Adipocyte (in vitro differentiated cells): Measurements from ENCODE around the gene ERC1.
A peak's percentile ranks its signal among the peaks of the same experiment; 100 is the strongest.

Experiments
- DNase-seq: peaks from one replicate; pipeline ENCODE4 v3.0.0-alpha.2; 2015; ENCODE audit warnings: low read depth
- H3K27me3 ChIP-seq: replicated peaks from 2 replicates; pipeline ENCODE4 v1.7.0; 2013; ENCODE audit warnings: mild to moderate bottlenecking, low read length, moderate library complexity; ENCODE audit not compliant: control insufficient read depth, insufficient read depth
- H3K36me3 ChIP-seq: 2 replicates; pipeline ENCODE4 v1.7.0; 2013; ENCODE audit warnings: low read length, mild to moderate bottlenecking, moderate library complexity; ENCODE audit not compliant: control insufficient read depth, insufficient read depth, severe bottlenecking
- H3K4me1 ChIP-seq: 2 replicates; pipeline ENCODE4 v1.7.0; 2013; ENCODE audit warnings: mild to moderate bottlenecking, low read length, moderate library complexity; ENCODE audit not compliant: control insufficient read depth, insufficient read depth
- H3K4me3 ChIP-seq: 2 replicates; pipeline ENCODE4 v1.7.0; 2013; ENCODE audit warnings: mild to moderate bottlenecking, low read length, moderate library complexity
- H3K9ac ChIP-seq: 2 replicates; pipeline ENCODE4 v1.7.0; 2013; ENCODE audit warnings: mild to moderate bottlenecking, low read length, moderate library complexity
- H3K9me3 ChIP-seq: 2 replicates; pipeline ENCODE4 v1.7.0; 2013; ENCODE audit warnings: mild to moderate bottlenecking, low read length, moderate library complexity; ENCODE audit not compliant: control insufficient read depth

Gene ERC1

DNA sequence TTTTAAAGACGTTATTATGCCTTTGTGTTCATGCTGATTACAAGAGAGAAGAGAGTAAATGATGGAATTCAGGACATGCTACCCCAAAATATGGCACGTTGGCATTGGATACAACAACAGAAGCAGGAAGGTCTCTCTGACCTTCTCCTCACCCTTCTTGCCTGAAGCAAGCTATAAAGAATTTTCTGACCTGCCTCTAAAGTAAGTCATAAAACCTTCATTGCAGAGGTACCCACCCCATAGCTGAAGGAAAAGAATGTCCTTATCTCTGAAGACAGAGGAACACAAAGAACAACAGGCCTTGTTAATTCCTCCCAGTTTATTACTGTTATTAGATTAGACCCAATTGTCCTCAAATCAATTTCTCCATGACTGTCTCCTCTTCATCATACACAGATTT, 427.1 kb downstream of the ERC1 start:
- no peak for DNase-seq
- no peak overlapping the region for H3K9ac ChIP-seq
- no peaks in the 10 kb centered on the region for H3K27me3 ChIP-seq
- no peaks in the 10 kb centered on the region for H3K36me3 ChIP-seq
- no peak overlapping the region for H3K4me3 ChIP-seq
- peaks cover 7% of the 10 kb centered on the region for H3K9me3 ChIP-seq
- H3K4me1 ChIP-seq: no peaks in the 10 kb centered on the region

- Histone ChIP-seq H3K4me1 (no peaks in the 10 kb centered on the region), H3K9ac (no peak overlapping the region)
- DNase-seq: no peak
Observed at GRCh38 chr12:1419849-1420371, 428.9 kb downstream of the ERC1 start.

DNA sequence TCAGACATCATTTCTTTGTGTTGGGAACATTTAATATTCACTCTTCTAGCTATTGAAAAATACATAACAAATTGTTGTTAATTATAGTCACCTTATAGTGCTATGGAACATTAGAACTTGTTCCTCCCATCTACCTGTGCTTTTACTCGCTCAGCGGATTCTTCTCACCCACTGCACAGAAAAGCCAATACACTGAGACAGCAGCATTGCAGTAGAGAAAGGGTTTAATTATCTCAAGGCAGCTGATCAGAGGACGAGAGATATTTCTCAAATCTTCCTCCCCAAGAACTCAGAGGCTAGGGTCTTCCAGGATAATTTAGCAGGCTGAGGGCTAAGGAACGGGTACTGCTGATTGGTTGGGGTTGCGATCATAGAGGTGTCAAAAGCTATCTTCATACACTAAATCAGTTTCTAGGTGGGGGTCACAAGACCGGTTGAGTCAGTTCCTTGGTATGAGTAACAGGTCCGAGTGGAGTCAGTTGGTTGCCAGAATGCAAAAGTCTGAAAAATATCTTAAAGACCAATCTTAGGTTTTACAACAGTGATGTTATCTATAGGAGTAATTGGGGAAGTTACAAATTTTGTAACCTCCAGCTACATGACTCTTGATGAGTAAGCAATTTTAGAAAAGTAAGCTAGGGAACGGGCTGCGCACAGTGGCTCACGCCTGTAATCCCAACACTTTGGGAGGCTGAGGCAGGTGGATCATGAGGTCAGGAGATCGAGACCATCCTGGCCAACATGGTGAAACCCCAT, 430.2 kb downstream of the ERC1 start:
- no peak for DNase-seq
- Histone ChIP-seq H3K9me3 (peaks cover 7% of the 10 kb centered on the region), H3K27me3 (no peaks in the 10 kb centered on the region), H3K36me3 (no peaks in the 10 kb centered on the region), H3K9ac (no peak overlapping the region), H3K4me1 (no peaks in the 10 kb centered on the region), H3K4me3 (no peak overlapping the region)

More at GRCh38 chr12:1419849-1420371, 428.9 kb downstream of the ERC1 start:
- H3K36me3 ChIP-seq: no peaks in the 10 kb centered on the region
- H3K4me3 ChIP-seq: no peak overlapping the region
- peaks cover 7% of the 10 kb centered on the region for H3K9me3 ChIP-seq
- no peaks in the 10 kb centered on the region for H3K27me3 ChIP-seq

GRCh38 chr12:1422604-1423315, 431.7 kb downstream of the ERC1 start:
- Histone ChIP-seq H3K9ac (no peak overlapping the region), H3K36me3 (peaks cover 4% of the 10 kb centered on the region)

GRCh38 chr12:1424674-1425395, 433.8 kb downstream of the ERC1 start:
- Histone ChIP-seq H3K27me3 (no peaks in the 10 kb centered on the region), H3K9me3 (peaks cover 7% of the 10 kb centered on the region), H3K9ac (no peak overlapping the region), H3K4me1 (peaks cover 8% of the 10 kb centered on the region), H3K36me3 (peaks cover 6% of the 10 kb centered on the region), H3K4me3 (no peak overlapping the region)
- DNase-seq: peak; percentile 3

More at GRCh38 chr12:1422604-1423315, 431.7 kb downstream of the ERC1 start:
- Histone ChIP-seq H3K4me1 (no peaks in the 10 kb centered on the region), H3K9me3 (peaks cover 7% of the 10 kb centered on the region), H3K27me3 (no peaks in the 10 kb centered on the region), H3K4me3 (no peak overlapping the region)
- no peak for DNase-seq

- Histone ChIP-seq H3K9me3 (peaks cover 7% of the 10 kb centered on the region), H3K4me3 (no peak overlapping the region), H3K4me1 (peaks cover 10% of the 10 kb centered on the region), H3K27me3 (no peaks in the 10 kb centered on the region), H3K36me3 (peaks cover 6% of the 10 kb centered on the region), H3K9ac (no peak overlapping the region)
- DNase-seq: no peak
Observed at GRCh38 chr12:1425396-1425729, 434.3 kb downstream of the ERC1 start.

- Histone ChIP-seq H3K4me1 (peaks cover 15% of the 10 kb centered on the region), H3K4me3 (no peak overlapping the region), H3K9me3 (no peaks in the 10 kb centered on the region), H3K9ac (no peak overlapping the region), H3K36me3 (peaks cover 6% of the 10 kb centered on the region), H3K27me3 (no peaks in the 10 kb centered on the region)
- DNase-seq: no peak
Observed at GRCh38 chr12:1428671-1429070, 437.6 kb downstream of the ERC1 start.

GRCh38 chr12:1429980-1430379, 439.0 kb downstream of the ERC1 start:
- H3K9me3 ChIP-seq: no peaks in the 10 kb centered on the region
- no peaks in the 10 kb centered on the region for H3K27me3 ChIP-seq
- H3K36me3 ChIP-seq: peaks cover 6% of the 10 kb centered on the region
- H3K4me3 ChIP-seq: peak overlapping the region; percentile 24
- H3K9ac ChIP-seq: no peak overlapping the region
- H3K4me1 ChIP-seq: peaks cover 17% of the 10 kb centered on the region
- peak; percentile 67 for DNase-seq

- peaks cover 21% of the 10 kb centered on the region for H3K4me1 ChIP-seq
- no peak overlapping the region for H3K4me3 ChIP-seq
- H3K9ac ChIP-seq: no peak overlapping the region
- no peaks in the 10 kb centered on the region for H3K36me3 ChIP-seq
- no peaks in the 10 kb centered on the region for H3K9me3 ChIP-seq
- no peak for DNase-seq
- H3K27me3 ChIP-seq: no peaks in the 10 kb centered on the region
Observed at GRCh38 chr12:1434296-1434955, 443.4 kb downstream of the ERC1 start.

DNA sequence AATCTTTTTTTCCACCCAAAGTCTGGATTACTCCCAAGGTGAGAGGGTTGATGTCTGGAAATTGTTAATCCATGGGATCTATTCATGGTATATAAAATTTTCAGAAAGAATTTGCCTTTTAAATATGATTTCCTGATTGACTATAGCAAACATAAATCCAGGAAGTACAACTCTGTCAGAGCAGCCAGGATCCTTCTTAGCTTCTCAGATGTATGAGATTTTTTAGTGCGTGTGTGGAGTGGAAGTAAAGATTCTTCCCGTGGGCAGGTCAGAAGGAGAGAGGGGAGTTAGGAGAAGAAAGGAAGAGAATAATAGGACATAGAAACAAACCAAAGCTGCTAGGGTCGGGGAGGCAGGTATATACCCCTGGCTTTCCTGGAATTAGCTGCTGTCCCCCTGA, 444.0 kb downstream of the ERC1 start:
- H3K9ac ChIP-seq: peak overlapping the region; percentile 12
- peaks cover 16% of the 10 kb centered on the region for H3K4me1 ChIP-seq
- H3K36me3 ChIP-seq: no peaks in the 10 kb centered on the region
- no peaks in the 10 kb centered on the region for H3K9me3 ChIP-seq
- no peaks in the 10 kb centered on the region for H3K27me3 ChIP-seq
- no peak overlapping the region for H3K4me3 ChIP-seq
- DNase-seq: no peak

DNA sequence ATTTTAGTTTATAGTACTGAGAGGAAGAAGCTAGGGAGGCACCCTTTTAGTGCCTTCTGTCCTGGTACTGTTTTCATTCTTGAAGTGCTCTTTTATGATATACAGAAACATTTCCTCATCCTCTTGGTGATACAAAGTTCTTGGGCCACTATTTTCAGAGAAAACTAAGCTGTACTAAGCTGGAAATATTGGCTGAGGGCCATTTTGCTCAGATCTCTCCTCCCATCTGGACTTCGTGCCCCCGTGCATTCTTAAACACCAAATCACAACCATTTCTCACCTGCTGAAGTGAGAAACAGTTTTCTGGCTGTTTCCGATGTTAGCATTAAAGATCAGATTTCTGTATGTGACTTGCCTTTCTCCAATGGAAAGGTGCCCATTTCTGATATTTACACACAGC, 444.4 kb downstream of the ERC1 start:
- Histone ChIP-seq H3K27me3 (no peaks in the 10 kb centered on the region), H3K9ac (peak overlapping the region; percentile 12), H3K9me3 (no peaks in the 10 kb centered on the region), H3K4me1 (peaks cover 14% of the 10 kb centered on the region), H3K36me3 (no peaks in the 10 kb centered on the region), H3K4me3 (no peak overlapping the region)
- peak; percentile 34 for DNase-seq
